ENCODE results near the gene TCF3.

DNA sequence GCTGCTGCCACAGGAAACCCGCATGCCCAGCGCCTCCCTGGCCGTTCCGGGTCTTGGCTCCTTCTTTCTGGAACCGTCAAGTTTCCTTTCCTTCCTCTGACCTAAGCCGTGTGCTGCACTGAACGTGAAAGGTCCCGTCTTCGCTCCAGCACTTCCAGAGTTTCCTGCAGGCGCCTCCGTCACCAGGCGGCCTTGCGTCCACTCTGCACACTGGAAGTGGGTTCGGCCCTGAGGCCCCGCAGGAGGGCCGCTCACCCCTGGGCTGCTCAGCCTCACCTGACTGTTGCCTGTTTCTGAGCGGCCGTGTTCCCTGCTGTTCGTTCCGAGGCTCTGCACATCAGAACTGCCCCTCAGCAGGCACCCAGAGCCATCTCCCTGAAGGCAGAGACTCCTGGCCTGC is 72.0 kb downstream of the TCF3 start:
- TF ChIP-seq POLR2A (IDR thresholded peaks at IDR 0.05): no peak
- TF ChIP-seq, protein P1, sequence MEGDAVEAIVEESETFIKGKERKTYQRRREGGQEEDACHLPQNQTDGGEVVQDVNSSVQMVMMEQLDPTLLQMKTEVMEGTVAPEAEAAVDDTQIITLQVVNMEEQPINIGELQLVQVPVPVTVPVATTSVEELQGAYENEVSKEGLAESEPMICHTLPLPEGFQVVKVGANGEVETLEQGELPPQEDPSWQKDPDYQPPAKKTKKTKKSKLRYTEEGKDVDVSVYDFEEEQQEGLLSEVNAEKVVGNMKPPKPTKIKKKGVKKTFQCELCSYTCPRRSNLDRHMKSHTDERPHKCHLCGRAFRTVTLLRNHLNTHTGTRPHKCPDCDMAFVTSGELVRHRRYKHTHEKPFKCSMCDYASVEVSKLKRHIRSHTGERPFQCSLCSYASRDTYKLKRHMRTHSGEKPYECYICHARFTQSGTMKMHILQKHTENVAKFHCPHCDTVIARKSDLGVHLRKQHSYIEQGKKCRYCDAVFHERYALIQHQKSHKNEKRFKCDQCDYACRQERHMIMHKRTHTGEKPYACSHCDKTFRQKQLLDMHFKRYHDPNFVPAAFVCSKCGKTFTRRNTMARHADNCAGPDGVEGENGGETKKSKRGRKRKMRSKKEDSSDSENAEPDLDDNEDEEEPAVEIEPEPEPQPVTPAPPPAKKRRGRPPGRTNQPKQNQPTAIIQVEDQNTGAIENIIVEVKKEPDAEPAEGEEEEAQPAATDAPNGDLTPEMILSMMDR (IDR thresholded peaks at IDR 0.05): no peak

Measured in tibial nerve (tissue), 3 donors.